Calu3 (cell line): ENCODE measurements around the gene KCNMB1. TPM values are rescaled to one million over a fixed set of nuclear protein-coding genes. Genes with fewer than 3 reads are reported as not detected.
"Not testable (repeated sequence)": the region's sequence is repeated elsewhere in the genome, so short reads cannot be mapped to it uniquely, and the experiment has no call there.

Source experiments
- BruUV-seq: library from RNA; stranded (reverse); fragments of 400-500 nt; replicated peaks from 2 replicates; lab custom pipeline; 2021; lab: Mats Ljungman, UMichigan
- CTCF ChIA-PET: fragments of 300-600 bp; sonication (Branson Sonifier 250); formaldehyde crosslinking; loops from one replicate; lab custom pipeline; 2022; ENCODE audit warnings: antibody characterized with exemption; lab: Charles Lee
- DNase-seq: peaks from one replicate; pipeline ENCODE4 v3.0.0; 2022
- H3K27ac Mint-ChIP-seq: one replicate; pipeline ENCODE4 v1.8.0; 2022; ENCODE audit warnings: mixed read lengths; ENCODE audit not compliant: unreplicated experiment
- H3K27me3 Mint-ChIP-seq: one replicate; pipeline ENCODE4 v1.8.0; 2022; ENCODE audit warnings: mixed read lengths; ENCODE audit not compliant: unreplicated experiment
- H3K36me3 Mint-ChIP-seq: one replicate; pipeline ENCODE4 v1.8.0; 2022; ENCODE audit warnings: mild to moderate bottlenecking, moderate library complexity, mixed read lengths; ENCODE audit not compliant: insufficient read depth, unreplicated experiment
- H3K4me1 Mint-ChIP-seq: one replicate; pipeline ENCODE4 v1.8.0; 2022; ENCODE audit warnings: mild to moderate bottlenecking, low read depth, mixed read lengths; ENCODE audit not compliant: unreplicated experiment
- H3K4me3 Mint-ChIP-seq: one replicate; pipeline ENCODE4 v1.8.0; 2022; ENCODE audit warnings: mild to moderate bottlenecking, low read depth, moderate library complexity, mixed read lengths; ENCODE audit not compliant: unreplicated experiment
- H3K9me3 Mint-ChIP-seq: one replicate; pipeline ENCODE4 v1.8.0; 2022; ENCODE audit warnings: low read depth, mixed read lengths; ENCODE audit not compliant: unreplicated experiment
- intact Hi-C: fragments of 100-400 bp; cut with micrococcal nuclease; formaldehyde crosslinking; loops from one replicate; pipeline ENCODE4 v1.10.0; 2022; ENCODE audit not compliant: unreplicated experiment
- total RNA-seq: library from RNA; stranded (reverse); gene quantifications from 2 replicates; pipeline ENCODE4 v1.2.3, GENCODE V29; 2022
- TF ChIP-seq, protein P1 (sequence below): fragments of 200-600 bp; IDR thresholded peaks from one replicate; pipeline ENCODE4 v1.8.0; 2022; ENCODE audit warnings: antibody characterized with exemption; ENCODE audit not compliant: unreplicated experiment

KCNMB1 gene
- total RNA-seq, 1 experiment from 2014 or later, result not detected

DNA sequence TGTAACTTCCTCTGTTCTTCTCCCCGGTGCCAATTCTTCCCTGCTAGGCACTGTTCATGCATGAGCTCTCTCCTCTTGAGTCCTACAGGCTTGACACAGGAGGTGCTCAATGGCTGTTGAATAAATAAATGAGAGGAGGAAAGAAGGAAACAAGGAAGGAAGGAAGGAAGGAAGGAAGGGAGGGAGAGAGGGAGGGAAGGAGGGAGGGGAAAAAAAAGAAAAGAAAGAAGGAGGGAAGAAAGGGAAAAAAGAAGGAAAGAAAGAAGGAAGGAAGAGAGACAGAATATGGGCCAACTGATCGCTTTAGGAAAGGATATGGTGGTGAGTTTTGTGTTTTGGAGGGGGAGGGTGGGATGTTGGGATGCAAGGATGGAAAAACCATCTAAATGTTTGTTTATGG, 6.4 kb downstream of the KCNMB1 start:
- no peaks in the 10 kb centered on the region for H3K36me3 Mint-ChIP-seq
- peaks cover 84% of the 10 kb centered on the region for H3K27me3 Mint-ChIP-seq
- no peaks in the 10 kb centered on the region for H3K9me3 Mint-ChIP-seq
- no peaks in the 10 kb centered on the region for H3K4me1 Mint-ChIP-seq
- TF ChIP-seq, protein P1, sequence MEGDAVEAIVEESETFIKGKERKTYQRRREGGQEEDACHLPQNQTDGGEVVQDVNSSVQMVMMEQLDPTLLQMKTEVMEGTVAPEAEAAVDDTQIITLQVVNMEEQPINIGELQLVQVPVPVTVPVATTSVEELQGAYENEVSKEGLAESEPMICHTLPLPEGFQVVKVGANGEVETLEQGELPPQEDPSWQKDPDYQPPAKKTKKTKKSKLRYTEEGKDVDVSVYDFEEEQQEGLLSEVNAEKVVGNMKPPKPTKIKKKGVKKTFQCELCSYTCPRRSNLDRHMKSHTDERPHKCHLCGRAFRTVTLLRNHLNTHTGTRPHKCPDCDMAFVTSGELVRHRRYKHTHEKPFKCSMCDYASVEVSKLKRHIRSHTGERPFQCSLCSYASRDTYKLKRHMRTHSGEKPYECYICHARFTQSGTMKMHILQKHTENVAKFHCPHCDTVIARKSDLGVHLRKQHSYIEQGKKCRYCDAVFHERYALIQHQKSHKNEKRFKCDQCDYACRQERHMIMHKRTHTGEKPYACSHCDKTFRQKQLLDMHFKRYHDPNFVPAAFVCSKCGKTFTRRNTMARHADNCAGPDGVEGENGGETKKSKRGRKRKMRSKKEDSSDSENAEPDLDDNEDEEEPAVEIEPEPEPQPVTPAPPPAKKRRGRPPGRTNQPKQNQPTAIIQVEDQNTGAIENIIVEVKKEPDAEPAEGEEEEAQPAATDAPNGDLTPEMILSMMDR, result no peak
- DNase-seq, result no peak
- no peak overlapping the region for H3K4me3 Mint-ChIP-seq
- no peak overlapping the region for H3K27ac Mint-ChIP-seq
- intact Hi-C loops, result no loop called here
- BruUV-seq, result no TSS peak
- CTCF ChIA-PET, result interaction anchor here (0.6 to 0.9 kb wide), 2 partner anchors 180 to 1498 kb away, joined by 7 to 8 read pairs; no protein-coding TSS in a partner anchor

DNA sequence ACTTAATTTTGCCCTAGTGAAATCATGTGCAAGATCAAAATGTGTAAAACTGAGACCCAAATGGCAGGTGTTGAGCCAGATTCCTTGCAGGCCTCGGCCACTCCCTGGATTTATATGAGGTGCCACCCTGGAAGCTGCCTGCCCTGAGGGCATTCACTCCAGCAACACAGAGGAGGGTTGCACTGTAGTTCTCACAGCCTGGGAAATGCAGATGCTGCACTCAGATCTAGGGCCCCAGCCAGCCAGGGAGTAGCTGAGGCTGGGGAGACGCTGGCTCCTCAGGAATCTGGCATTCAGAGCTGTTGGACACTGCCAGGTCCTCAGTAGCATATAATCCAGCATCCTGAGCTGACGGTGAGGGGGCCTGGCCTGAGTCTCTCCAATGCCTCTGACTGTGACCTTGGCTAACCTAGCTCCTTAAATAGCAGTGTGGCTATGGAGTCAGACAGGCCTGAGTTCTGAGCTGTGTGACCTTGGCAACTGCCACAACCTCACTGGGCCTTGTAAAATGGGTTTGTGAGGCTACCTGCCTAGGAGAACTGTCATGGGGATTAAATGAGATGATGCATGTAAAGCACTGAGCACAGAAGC, 8.7 kb downstream of the KCNMB1 start:
- Mint-ChIP-seq H3K36me3 (no peaks in the 10 kb centered on the region), H3K27me3 (peaks cover 84% of the 10 kb centered on the region), H3K4me3 (no peak overlapping the region), H3K9me3 (no peaks in the 10 kb centered on the region), H3K4me1 (no peaks in the 10 kb centered on the region), H3K27ac (no peak overlapping the region)
- no peak for DNase-seq
- intact Hi-C loops, result no loop called here
- no TSS peak for BruUV-seq
- TF ChIP-seq, protein P1, result no peak
- CTCF ChIA-PET, result no interaction called here

DNA sequence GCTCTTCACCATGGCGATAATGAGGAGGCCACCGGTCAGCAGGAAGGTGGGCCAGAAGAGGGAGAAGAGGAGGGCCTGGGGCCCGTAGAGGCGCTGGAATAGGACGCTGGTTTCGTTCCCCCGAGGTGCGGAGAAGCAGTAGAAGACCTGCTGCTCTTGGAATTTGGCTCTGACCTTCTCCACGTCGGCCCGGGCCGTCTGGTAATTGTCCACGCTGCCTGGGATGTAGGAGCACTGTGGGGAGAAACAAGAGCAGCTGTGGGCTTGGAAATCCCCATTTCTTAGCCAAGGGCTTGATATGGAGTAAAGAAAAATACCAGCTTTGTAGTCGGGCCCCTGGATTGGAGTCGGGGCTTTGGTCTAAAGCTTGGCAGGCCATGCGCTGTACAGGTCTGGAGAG, 10.4 kb downstream of the KCNMB1 start:
- Mint-ChIP-seq H3K27me3 (peaks cover 77% of the 10 kb centered on the region), H3K9me3 (no peaks in the 10 kb centered on the region), H3K4me3 (no peak overlapping the region), H3K27ac (no peak overlapping the region), H3K4me1 (no peaks in the 10 kb centered on the region), H3K36me3 (no peaks in the 10 kb centered on the region)
- intact Hi-C loops, result no loop called here
- CTCF ChIA-PET, result no interaction called here
- DNase-seq, result no peak
- TF ChIP-seq, protein P1, result no peak
- BruUV-seq, result no TSS peak

DNA sequence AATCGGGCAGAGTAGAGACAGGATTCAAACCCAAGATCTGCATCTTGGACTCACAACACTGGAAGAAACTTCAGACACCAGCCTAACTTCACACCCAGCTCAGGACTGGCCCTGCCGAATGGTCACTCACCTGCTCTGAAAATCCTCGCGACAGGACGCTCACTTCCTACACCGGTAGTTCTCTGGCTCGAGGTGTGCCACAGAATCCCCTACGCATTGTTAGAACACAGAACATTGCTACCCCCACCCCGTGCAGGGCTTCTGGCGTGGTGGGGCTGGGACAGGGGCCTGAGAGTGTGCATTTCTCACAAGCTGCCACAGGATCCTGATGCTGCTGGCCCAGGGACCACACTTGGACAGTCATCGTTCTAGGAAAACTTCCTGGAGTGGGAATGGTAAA, 12.1 kb downstream of the KCNMB1 start:
- CTCF ChIA-PET, result no interaction called here
- no peak overlapping the region for H3K27ac Mint-ChIP-seq
- intact Hi-C loops, result no loop called here
- H3K36me3 Mint-ChIP-seq, result no peaks in the 10 kb centered on the region
- TF ChIP-seq, protein P1, result no peak
- no peaks in the 10 kb centered on the region for H3K9me3 Mint-ChIP-seq
- BruUV-seq, result no TSS peak
- peaks cover 76% of the 10 kb centered on the region for H3K27me3 Mint-ChIP-seq
- no peak for DNase-seq
- no peak overlapping the region for H3K4me3 Mint-ChIP-seq
- no peaks in the 10 kb centered on the region for H3K4me1 Mint-ChIP-seq

DNA sequence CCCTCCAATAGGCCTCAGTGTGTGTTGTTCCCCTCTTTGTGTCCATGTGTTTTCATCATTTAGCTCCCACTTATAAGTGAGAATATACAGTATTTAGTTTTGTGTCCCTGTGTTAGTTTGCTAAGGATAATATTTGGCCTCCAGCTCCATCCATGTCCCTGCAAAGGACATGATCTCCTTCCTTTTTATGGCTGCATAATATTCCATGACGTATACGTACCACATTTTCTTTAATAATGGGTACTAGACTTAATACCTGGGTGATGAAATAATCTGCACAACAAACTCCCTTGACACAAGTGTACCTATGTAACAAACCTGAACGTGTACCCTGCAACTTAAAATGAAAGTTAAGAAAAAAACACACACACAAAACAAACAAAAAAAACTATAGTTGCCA, 12.6 kb downstream of the KCNMB1 start:
- H3K27me3 Mint-ChIP-seq, result peaks cover 76% of the 10 kb centered on the region
- BruUV-seq, CTCF ChIA-PET, H3K4me1 Mint-ChIP-seq, DNase-seq, intact Hi-C loops, H3K36me3 Mint-ChIP-seq, H3K27ac Mint-ChIP-seq, H3K9me3 Mint-ChIP-seq, H3K4me3 Mint-ChIP-seq: not testable (repeated sequence)
